Suppressor macrophage (primary cell): ENCODE data around the gene RABGAP1L.
"Not testable (repeated sequence)": the region's sequence is repeated elsewhere in the genome, so short reads cannot be mapped to it uniquely, and the experiment has no call there.

Experiments used
- DNase-seq, 4 experiments: peaks; one replicate each; pipeline ENCODE4 v3.0.0-alpha.2; 2020 to 2022

Gene RABGAP1L

GRCh38 chr1:175000697-175001187 is 841.4 kb downstream of the RABGAP1L start:
- peak in 2 of 4 experiments; percentile 19 to 31 for DNase-seq

DNA sequence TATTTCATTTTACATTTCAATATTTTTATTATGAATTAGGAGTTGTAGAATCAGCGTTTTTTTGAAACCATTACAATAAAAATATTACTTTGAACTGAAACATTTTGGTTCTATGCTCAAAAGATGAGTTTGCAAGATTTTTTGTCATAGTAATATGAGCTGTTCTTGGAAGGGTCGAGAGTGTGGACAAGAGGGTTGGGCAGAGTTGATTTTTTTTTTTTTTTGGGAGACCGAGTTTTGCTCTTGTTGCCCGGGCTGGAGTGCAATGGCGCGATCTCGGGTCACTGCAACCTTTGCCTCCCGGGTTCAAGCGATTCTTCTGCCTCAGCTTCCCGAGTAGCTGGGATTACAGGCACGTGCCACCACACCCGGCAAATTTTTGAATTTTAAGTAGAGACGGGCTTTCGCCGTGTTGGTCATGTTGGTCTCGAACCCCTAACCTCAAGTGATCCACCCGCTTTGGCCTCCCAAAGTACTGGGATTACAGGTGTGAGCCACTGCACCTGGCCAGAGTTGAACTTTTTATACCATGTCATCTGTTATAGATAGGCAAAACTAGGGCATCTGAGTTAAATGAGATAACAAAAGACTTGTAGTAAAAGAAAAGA is 843.7 kb downstream of the RABGAP1L start:
- no peak for DNase-seq

DNA sequence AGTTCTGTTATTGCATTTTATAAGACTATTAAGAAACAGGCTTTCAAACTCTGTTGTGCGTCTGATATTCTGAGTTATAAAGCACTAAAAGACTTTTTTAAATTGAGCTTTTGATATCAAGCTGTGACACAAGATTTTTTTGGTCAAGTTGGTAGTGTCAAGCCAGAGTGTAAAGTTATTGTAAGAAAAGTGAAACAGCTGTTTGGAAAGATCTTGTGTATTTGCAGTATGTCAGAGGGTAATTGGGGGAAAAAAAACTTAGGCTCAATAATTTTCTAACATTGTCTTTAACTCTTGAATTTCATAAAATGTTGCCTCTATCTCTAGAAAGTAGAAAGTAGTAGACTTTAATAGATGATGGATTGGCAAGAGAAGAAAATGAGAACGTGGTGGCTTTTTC is 844.2 kb downstream of the RABGAP1L start:
- DNase-seq = no peak

DNA sequence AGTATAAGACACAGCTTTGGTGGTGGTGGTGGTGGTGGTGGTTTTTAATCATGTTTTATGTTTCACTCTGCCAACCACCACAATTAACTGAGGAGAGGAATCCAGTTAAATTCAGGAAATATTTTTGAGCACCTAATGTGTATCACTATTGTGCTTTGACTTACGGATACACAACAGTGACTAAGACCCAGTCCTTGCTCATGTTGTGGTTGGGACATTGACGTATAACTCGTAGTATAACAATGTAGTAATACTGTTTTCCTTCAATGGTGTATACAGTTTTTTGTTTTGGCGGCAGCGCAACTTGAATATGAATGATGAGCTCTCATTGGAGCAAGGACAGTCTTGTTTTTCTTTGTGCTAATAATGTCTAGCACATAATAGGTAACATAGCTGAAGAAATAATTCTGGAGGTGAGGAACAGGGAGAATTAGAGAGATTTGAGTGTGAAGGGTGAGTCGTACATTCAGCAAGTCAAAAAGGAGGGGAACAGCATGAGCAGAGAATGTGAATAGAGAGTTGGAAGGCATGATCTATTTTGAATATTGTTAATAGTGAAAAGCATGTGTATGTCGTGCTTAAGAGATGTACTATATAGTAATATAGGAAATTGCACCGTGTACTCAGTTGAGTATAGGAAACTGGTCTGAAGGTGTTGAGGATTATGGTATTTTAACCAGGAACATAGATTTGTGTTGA is 845.9 kb downstream of the RABGAP1L start:
- DNase-seq = no peak

DNA sequence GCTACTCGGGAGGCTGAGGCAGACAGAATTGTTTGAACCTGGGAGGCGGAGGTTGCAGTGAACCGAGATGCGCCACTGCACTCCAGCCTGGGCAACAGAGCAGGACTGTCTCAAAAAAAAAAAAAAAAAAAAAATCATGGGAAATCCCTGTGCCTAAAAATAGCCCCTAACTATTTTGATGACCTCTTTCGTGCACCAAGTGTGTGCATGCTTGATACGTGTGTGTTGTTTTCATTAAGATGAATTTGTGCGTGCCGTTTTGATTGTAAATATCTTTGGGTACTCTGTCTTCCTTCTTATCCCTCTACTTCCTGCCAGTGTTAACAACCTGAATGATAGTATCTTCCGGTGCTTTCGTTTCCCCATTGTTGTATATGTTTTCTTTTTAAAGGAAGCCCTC is 850.2 kb downstream of the RABGAP1L start:
- DNase-seq = no peak

- DNase-seq = no peak
These were observed 854.1 kb downstream of the RABGAP1L start for GRCh38 chr1:175013445-175013844.

GRCh38 chr1:175015243-175015642 is 855.9 kb downstream of the RABGAP1L start:
- no peak for DNase-seq

DNA sequence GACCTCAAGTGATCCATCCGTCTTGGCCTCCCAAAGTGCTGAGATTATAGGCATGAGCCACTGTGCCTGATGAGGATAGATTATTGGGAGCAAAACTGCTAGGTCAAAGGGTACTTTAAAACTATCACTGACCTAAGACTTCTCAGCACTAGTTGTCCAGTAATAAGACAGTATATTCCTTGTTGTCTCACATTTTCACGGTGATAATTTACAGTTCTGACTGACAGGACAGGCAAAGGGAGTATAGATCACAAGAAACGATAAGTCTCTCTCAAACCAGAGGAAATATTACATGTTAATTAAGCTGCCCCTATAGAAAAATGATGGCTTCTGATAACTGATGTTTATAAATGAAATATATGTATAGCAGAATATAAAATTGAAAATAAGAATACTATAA is 860.2 kb downstream of the RABGAP1L start:
- DNase-seq = no peak

GRCh38 chr1:175023043-175023921 is 864.0 kb downstream of the RABGAP1L start, which contains the start of gene MRPS14:
Gene MRPS14, minus strand, starts transcription at chr1:175023425. Its CDS starts 17 bp downstream, at chr1:175023408.
- DNase-seq = peak; percentile 98 to 99 (median 98)

GRCh38 chr1:175023922-175024242 is 864.6 kb downstream of the RABGAP1L start:
- not testable (repeated sequence) for DNase-seq

DNA sequence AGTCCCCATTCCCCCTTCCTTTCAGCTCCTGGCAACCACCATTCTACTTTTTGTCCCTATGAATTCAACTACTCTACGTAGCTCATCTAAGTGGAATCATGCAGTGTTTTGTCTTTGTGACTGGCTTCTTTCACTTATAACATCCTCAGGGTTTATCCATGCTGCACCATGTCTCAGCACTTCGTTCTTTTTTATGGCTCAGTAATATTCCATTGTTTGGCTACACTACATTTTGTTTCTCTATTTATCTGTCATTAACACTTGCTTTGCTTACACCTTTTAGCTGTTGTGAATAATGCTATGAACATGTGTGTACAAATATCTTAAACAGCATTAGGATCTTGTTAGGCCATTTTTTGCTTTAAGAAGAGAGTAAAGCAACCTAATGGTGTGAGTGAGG is 865.5 kb downstream of the RABGAP1L start:
- DNase-seq = no peak

DNA sequence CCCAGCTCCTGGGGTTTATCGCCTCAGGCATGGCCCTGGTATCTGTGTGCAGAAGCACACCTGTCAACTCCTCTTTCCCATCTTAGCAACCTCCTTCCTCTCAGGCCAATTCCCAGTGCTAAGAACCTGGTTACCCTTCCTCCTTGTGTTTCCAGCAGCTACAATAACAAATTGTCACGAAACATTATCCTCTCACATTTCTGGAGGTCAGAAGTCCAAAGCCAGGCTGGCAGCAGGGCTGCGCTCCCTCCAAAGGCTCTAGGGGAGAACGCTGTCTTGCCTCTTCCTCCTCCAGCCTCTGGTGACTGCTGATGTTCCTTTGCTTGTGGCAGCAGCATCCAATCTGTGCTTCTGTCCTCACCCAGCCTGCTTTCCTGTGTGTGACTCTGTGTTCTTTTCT is 874.6 kb downstream of the RABGAP1L start:
- DNase-seq = no peak

DNA sequence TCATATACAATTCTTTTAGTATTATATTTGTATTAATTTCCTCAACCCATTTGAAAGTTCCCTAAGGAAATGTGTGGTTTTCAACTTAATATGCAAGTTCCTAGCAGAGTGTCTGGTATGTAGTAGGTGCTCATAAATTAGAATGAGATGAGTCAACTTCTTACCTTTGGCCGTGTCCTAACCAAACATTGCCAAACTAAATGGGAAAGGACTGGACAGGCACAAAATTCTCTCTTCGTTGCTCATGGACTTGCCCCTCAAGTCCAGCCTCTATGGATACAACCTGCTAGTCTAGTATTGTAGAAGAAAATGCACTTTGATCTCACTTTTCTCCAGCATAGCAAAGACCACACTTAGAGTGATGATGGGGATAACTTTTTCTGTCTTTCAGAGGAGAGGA is 875.5 kb downstream of the RABGAP1L start:
- DNase-seq = no peak

- peak; percentile 6 to 34 (median 23) for DNase-seq
These were observed 876.5 kb downstream of the RABGAP1L start for GRCh38 chr1:175035865-175036264.

DNA sequence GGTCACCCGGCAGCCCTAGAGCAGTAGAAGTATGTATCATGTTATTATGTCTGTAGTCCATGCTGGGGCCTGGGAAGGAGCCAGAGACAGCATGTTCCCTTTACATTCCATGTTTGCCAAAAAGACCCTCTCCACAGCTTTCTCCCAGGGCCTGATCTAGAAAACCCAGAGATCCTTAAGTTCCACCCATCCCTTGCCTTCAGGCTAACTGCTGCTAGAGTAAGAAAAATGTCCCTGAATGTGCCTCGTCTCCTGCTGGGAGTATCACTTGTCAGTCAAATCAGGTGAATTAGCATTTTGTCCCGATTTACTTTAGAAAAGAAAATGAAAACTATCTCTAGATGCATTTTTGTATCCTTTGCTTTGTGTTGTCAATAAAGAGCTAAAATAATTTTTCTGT is 877.2 kb downstream of the RABGAP1L start:
- DNase-seq = no peak

DNA sequence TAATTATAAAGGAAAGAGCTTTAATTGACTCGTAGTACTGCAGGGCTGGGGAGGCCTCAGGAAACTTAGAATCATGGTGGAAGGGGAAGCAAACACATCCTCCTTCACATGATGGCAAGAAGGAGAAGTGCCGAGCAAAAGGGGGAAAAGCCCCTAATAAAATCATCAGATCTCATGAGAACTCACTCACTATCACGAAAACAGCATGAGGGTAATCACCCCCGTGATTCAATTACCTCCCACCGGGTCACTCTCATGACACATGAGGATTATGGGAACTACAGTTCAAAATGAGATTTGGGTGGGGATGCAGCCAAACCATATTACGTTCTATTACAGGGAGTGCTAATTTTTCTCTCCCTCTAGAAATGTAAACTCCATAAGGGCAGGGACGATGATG is 878.1 kb downstream of the RABGAP1L start:
- peak; percentile 10 to 38 (median 20) for DNase-seq

- DNase-seq = no peak
These were observed 881.1 kb downstream of the RABGAP1L start for GRCh38 chr1:175040324-175040879.

DNA sequence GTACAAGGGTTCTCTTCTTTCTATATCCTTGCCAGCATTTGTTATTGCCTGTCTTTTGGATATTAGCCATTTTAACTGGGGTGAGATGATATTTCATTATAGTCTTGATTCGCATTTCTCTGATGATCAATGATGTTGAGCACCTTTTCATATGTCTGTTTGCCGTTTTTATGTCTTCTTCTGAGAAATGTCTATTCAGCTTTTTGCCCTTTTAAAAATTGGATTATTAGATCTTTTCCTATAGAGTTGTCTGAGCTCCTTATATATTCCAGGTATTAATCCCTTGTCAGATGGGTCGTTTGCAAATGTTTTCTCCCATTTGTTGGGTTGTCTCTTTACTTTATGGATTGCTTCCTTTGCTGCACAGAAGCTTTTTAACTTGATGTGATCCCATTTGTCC is 883.3 kb downstream of the RABGAP1L start:
- DNase-seq = no peak

- no peak for DNase-seq
These were observed 884.5 kb downstream of the RABGAP1L start for GRCh38 chr1:175043824-175044223.

GRCh38 chr1:175044591-175044990 is 885.3 kb downstream of the RABGAP1L start:
- not testable (repeated sequence) for DNase-seq
